LHCN-M2 (cell line): Measurements from ENCODE around the gene GBP6. TPM values are rescaled to one million over a fixed set of nuclear protein-coding genes. Genes with fewer than 3 reads are reported as not detected.
A peak's percentile ranks its signal among the peaks of the same experiment; 100 is the strongest.
"Not testable (repeated sequence)": the region's sequence is repeated elsewhere in the genome, so short reads cannot be mapped to it uniquely, and the experiment has no call there.

Experiments
- DNase-seq: peaks from one replicate; pipeline ENCODE4 v3.0.0-alpha.2; 2012; ENCODE audit warnings: low read depth
- polyA plus RNA-seq: library from polyadenylated mRNA; unstranded; fragments of >200 nt; gene quantifications from one replicate; pipeline ENCODE4 v1.2.1, GENCODE V29; 2012; ENCODE audit warnings: missing spikeins
- total RNA-seq: library from RNA; depleted of rRNA; stranded (reverse); fragments of >200 nt; gene quantifications from 2 replicates; pipeline ENCODE4 v1.2.3, GENCODE V29; 2014; rRNA removed

Gene GBP6
- not detected in 2 replicates for total RNA-seq
- not detected for polyA plus RNA-seq

GRCh38 chr1:89363638-89364536 is at the start of gene GBP6:
Gene GBP6 (plus strand): TSS chr1:89364059. CDS start chr1:89368552, 4,493 bp downstream.
- DNase-seq = no peak

- DNase-seq = no peak
Observed at GRCh38 chr1:89322402-89322801, 41.5 kb upstream of the GBP6 start.

GRCh38 chr1:89331890-89332289 is 32.0 kb upstream of the GBP6 start:
- no peak for DNase-seq

- DNase-seq = no peak
Observed at GRCh38 chr1:89332461-89332860, 31.4 kb upstream of the GBP6 start.

- no peak for DNase-seq
Observed at GRCh38 chr1:89335486-89335885, 28.4 kb upstream of the GBP6 start.

GRCh38 chr1:89337903-89338302 is 26.0 kb upstream of the GBP6 start:
- DNase-seq = no peak

- no peak for DNase-seq
Observed at GRCh38 chr1:89339039-89339438, 24.8 kb upstream of the GBP6 start.

GRCh38 chr1:89345479-89345878 is 18.4 kb upstream of the GBP6 start:
- DNase-seq = not testable (repeated sequence)

- no peak for DNase-seq
Observed at GRCh38 chr1:89347296-89347695, 16.6 kb upstream of the GBP6 start.

GRCh38 chr1:89350298-89350697 is 13.6 kb upstream of the GBP6 start:
- no peak for DNase-seq

- DNase-seq = no peak
Observed at GRCh38 chr1:89351597-89352311, 12.1 kb upstream of the GBP6 start.

- no peak for DNase-seq
Observed at GRCh38 chr1:89352421-89352820, 11.4 kb upstream of the GBP6 start.

GRCh38 chr1:89354205-89354604 is 9.7 kb upstream of the GBP6 start:
- no peak for DNase-seq

- no peak for DNase-seq
Observed at GRCh38 chr1:89355056-89355455, 8.8 kb upstream of the GBP6 start.

GRCh38 chr1:89356658-89357400 is 7.0 kb upstream of the GBP6 start:
- DNase-seq = peak; percentile 44

- DNase-seq = peak; percentile 62
Observed at GRCh38 chr1:89358287-89358893, 5.5 kb upstream of the GBP6 start.

GRCh38 chr1:89360716-89361115 is 3.1 kb upstream of the GBP6 start:
- no peak for DNase-seq

GRCh38 chr1:89361681-89362080 is 2.2 kb upstream of the GBP6 start:
- DNase-seq = no peak

- no peak for DNase-seq
Observed at GRCh38 chr1:89363196-89363595, 663 bp upstream of the GBP6 start.

GRCh38 chr1:89364954-89365550 is 1.2 kb downstream of the GBP6 start:
- DNase-seq = no peak

- DNase-seq = no peak
Observed at GRCh38 chr1:89367221-89367620, 3.4 kb downstream of the GBP6 start.
